Parathyroid adenoma (tissue), 2 donors: ENCODE data around the gene ENPEP.

Source experiments
- H2AFZ ChIP-seq: fragments of 300-600 bp; sonication (generic); one replicate; pipeline ENCODE4 v1.7.0; 2017; ENCODE audit warnings: antibody characterized with exemption, mild to moderate bottlenecking
- H3K27ac ChIP-seq: fragments of 300-600 bp; sonication (generic); one replicate; pipeline ENCODE4 v1.7.0; 2017
- H3K27me3 ChIP-seq: fragments of 300-600 bp; sonication (generic); one replicate; pipeline ENCODE4 v1.7.0; 2017; ENCODE audit warnings: low read length; ENCODE audit not compliant: control insufficient read depth, insufficient read depth
- H3K36me3 ChIP-seq: fragments of 300-600 bp; sonication (generic); one replicate; pipeline ENCODE4 v1.7.0; 2017; ENCODE audit warnings: low read length; ENCODE audit not compliant: control insufficient read depth, insufficient read depth
- H3K4me1 ChIP-seq: fragments of 300-600 bp; sonication (generic); one replicate; pipeline ENCODE4 v1.7.0; 2017; ENCODE audit warnings: control low read depth
- H3K4me2 ChIP-seq: fragments of 300-600 bp; sonication (generic); one replicate; pipeline ENCODE4 v1.7.0; 2017; ENCODE audit warnings: low read length
- H3K4me3 ChIP-seq: fragments of 300-600 bp; sonication (generic); one replicate; pipeline ENCODE4 v1.7.0; 2017; ENCODE audit warnings: low read depth, low read length
- H3K79me2 ChIP-seq: fragments of 300-600 bp; sonication (generic); one replicate; pipeline ENCODE4 v1.7.0; 2017; ENCODE audit warnings: control low read depth
- H3K9ac ChIP-seq: fragments of 300-600 bp; sonication (generic); one replicate; pipeline ENCODE4 v1.7.0; 2017; ENCODE audit warnings: mild to moderate bottlenecking
- H3K9me3 ChIP-seq: fragments of 300-600 bp; sonication (generic); one replicate; pipeline ENCODE4 v1.7.0; 2017; ENCODE audit warnings: low read length; ENCODE audit not compliant: control insufficient read depth
- TF ChIP-seq, protein P1 (sequence below): fragments of 300-600 bp; sonication (generic); IDR thresholded peaks from one replicate; pipeline ENCODE4 v1.7.0; 2017; ENCODE audit warnings: antibody characterized with exemption, mild to moderate bottlenecking
- donor health status: primary hyperparathyroidism.

The ENPEP gene

DNA sequence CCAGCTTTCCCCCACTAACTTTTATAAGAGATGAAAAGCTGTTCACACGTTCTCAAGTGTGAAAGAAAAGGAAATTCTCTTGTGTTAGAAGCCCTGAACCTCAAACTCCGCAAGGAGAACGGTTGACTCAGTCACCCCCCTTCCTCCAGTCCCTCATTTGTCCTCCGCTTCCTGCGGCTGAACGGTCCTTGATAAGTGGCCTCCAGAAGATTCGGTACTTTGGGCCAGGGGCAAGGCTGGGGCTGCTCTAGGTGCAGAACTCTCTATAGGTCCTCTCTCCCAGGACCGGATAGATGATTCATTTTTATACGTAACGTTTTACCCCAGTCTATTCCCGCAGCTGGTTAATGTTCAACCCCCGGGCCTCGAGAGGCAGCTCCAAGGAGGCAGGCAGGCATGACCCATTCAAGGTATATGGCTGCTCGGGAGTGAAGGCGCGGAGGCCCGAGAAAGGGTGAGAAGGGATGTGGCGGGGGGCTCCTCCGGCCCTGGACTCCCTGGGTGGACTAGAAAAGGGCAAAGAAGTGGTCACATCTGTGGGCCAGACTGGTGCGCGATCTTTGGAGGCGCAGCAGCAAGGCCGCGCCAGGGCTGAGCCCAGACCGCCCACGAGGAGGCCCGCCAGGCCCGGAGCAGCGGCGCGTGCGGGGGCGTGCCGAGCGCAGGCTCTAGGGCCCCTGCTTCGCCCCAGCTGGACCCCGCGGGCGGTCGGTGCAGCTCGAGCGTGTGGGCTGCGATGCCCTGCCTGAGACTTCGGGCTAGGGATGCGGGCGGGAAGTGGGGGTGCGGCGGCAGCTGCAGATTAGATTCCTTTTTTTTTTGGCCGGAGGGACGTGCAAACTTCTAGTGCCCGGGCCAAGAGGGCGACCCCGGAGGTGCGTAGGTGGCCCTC, 135.2 kb downstream of the ENPEP start:
- no peaks in the 10 kb centered on the region for H3K36me3 ChIP-seq
- TF ChIP-seq, protein P1, sequence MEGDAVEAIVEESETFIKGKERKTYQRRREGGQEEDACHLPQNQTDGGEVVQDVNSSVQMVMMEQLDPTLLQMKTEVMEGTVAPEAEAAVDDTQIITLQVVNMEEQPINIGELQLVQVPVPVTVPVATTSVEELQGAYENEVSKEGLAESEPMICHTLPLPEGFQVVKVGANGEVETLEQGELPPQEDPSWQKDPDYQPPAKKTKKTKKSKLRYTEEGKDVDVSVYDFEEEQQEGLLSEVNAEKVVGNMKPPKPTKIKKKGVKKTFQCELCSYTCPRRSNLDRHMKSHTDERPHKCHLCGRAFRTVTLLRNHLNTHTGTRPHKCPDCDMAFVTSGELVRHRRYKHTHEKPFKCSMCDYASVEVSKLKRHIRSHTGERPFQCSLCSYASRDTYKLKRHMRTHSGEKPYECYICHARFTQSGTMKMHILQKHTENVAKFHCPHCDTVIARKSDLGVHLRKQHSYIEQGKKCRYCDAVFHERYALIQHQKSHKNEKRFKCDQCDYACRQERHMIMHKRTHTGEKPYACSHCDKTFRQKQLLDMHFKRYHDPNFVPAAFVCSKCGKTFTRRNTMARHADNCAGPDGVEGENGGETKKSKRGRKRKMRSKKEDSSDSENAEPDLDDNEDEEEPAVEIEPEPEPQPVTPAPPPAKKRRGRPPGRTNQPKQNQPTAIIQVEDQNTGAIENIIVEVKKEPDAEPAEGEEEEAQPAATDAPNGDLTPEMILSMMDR = no peak
- no peak overlapping the region for H3K9ac ChIP-seq
- H3K4me2 ChIP-seq = no peak overlapping the region
- H3K27me3 ChIP-seq = peaks cover 14% of the 10 kb centered on the region
- no peaks in the 10 kb centered on the region for H3K4me1 ChIP-seq
- no peak overlapping the region for H2AFZ ChIP-seq
- H3K79me2 ChIP-seq = no peaks in the 10 kb centered on the region
- no peaks in the 10 kb centered on the region for H3K9me3 ChIP-seq
- no peak overlapping the region for H3K4me3 ChIP-seq
- no peak overlapping the region for H3K27ac ChIP-seq

DNA sequence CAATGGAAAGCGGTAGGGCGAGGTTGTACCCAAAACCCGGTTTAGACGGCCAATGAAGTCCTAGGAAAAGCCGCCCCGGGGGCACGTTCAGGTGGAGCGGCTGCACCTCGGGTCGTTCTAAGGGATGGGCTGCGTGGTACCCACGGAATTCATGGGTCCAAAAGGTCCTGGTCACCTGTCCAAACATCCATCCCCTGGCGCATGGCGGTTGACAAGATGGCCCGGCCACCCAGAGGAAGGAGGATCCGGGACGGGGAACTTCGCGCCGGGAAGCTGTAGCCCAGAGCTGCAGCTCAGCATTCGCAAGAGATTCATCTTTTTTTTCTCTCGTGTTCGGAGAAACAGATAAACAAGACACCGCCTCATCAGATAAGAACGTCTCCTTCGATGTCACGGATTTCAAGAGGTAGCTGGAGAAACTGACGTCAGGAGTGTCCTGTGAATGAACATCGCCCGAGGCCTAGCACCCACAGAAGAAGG, 136.1 kb downstream of the ENPEP start:
- H3K79me2 ChIP-seq = no peaks in the 10 kb centered on the region
- no peak overlapping the region for H3K4me2 ChIP-seq
- H2AFZ ChIP-seq = no peak overlapping the region
- no peaks in the 10 kb centered on the region for H3K4me1 ChIP-seq
- H3K36me3 ChIP-seq = no peaks in the 10 kb centered on the region
- H3K4me3 ChIP-seq = no peak overlapping the region
- no peaks in the 10 kb centered on the region for H3K9me3 ChIP-seq
- peaks cover 19% of the 10 kb centered on the region for H3K27me3 ChIP-seq
- no peak overlapping the region for H3K27ac ChIP-seq
- TF ChIP-seq, protein P1 = no peak
- H3K9ac ChIP-seq = no peak overlapping the region

DNA sequence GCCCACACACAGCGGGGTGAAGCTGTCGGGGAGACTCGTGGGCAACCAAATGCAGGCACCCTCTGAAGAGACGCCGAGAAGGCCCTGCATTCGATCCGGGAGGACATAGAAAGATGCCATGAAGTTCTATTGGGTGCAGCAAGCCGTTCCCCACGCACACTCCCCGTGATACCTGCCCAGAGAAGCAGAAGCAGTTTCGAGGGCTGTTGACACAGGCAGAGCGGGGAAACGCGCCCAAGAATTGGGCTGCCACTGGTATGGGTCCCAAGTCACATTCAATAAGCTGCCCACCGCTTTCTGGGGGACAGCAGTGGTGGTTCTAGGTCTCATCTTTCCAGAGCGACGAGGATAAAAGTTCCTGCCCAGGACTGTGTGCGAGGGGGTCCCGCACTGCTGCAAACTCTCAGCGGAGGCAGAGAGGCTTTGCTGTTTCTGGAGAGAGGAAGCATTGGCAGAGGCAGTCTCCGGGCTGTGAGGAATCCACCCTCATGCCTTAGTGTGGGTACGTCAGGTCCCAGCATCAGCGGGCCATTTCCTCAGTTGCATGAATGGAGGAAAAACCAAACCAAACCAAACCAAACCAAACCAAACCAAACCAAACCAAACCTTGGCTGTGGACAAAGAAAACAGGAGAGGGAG, 136.8 kb downstream of the ENPEP start:
- Histone ChIP-seq H3K4me1 (no peaks in the 10 kb centered on the region), H3K9ac (no peak overlapping the region), H3K9me3 (no peaks in the 10 kb centered on the region), H3K27ac (no peak overlapping the region), H3K79me2 (no peaks in the 10 kb centered on the region), H3K27me3 (peaks cover 19% of the 10 kb centered on the region), H3K36me3 (no peaks in the 10 kb centered on the region), H3K4me2 (no peak overlapping the region), H2AFZ (no peak overlapping the region), H3K4me3 (no peak overlapping the region)
- TF ChIP-seq, protein P1 = no peak

DNA sequence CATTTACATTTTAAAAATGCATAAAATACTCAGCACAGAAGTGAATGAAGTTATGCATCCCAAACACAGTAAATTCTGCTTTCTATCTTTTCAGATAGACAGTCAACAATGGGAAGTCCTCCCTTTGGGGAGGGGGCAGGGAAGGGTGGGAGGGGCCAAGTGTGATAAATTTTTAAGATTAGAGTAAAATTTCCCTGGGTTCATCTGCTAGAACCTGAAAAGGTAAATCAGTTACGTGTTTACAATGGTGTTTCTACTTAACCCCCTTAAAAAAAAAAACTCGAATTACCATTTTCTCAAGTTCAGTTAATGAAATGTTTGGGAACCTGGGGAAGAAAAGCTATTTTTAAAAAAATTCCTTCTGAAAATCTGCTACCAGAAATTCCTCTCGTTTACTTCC, 137.8 kb downstream of the ENPEP start:
- TF ChIP-seq, protein P1 = no peak
- H3K27ac ChIP-seq = no peak overlapping the region

More for the DNA sequence above, 137.8 kb downstream of the ENPEP start:
- Histone ChIP-seq H3K79me2 (no peaks in the 10 kb centered on the region), H3K27me3 (peaks cover 25% of the 10 kb centered on the region), H3K4me1 (no peaks in the 10 kb centered on the region), H3K9ac (no peak overlapping the region), H3K4me3 (no peak overlapping the region), H2AFZ (no peak overlapping the region), H3K4me2 (no peak overlapping the region), H3K9me3 (no peaks in the 10 kb centered on the region), H3K36me3 (no peaks in the 10 kb centered on the region)
